HepG2 (cell line): ENCODE results near the gene PLEKHG5. TPM values are rescaled to one million over a fixed set of nuclear protein-coding genes. Genes with fewer than 3 reads are reported as not detected.

ENCODE experiments used
- AHDC1 ChIP-seq: sonication (generic); formaldehyde crosslinking; IDR thresholded peaks from 2 replicates; pipeline ENCODE4 v1.5.1; 2020; ENCODE audit warnings: mild to moderate bottlenecking, missing genetic modification reagents, borderline replicate concordance
- E2F2 ChIP-seq: sonication (generic); formaldehyde crosslinking; IDR thresholded peaks from 2 replicates; pipeline ENCODE4 v1.4.0; 2020; ENCODE audit warnings: missing genetic modification reagents, borderline replicate concordance
- FOXO4 ChIP-seq: sonication (generic); formaldehyde crosslinking; conservative IDR thresholded peaks from 2 replicates; pipeline ENCODE4 v1.8.1; 2023; ENCODE audit warnings: missing genetic modification reagents
- HES4 ChIP-seq: sonication (generic); formaldehyde crosslinking; IDR thresholded peaks from 2 replicates; pipeline ENCODE4 v1.9.0; 2021; ENCODE audit warnings: mild to moderate bottlenecking, missing genetic modification reagents, borderline replicate concordance
- HMGXB4 ChIP-seq, 2 experiments: sonication (generic) in 1 of 2; formaldehyde crosslinking in 1 of 2; IDR thresholded peaks; 2 replicates each; pipeline versions ENCODE4 v1.4.0 to v1.6.1; 2018 to 2020; ENCODE audit warnings: missing genetic modification reagents in 2 of 2, borderline replicate concordance in 1 of 2, low read depth in 1 of 2, mild to moderate bottlenecking in 1 of 2, missing biosample characterization in 1 of 2
- LBX2 ChIP-seq: sonication (generic); formaldehyde crosslinking; IDR thresholded peaks from 2 replicates; pipeline ENCODE4 v1.5.0; 2020; ENCODE audit warnings: missing genetic modification reagents, mild to moderate bottlenecking, borderline replicate concordance
- NFKBIZ ChIP-seq: IDR thresholded peaks from 2 replicates; pipeline ENCODE4 v1.6.1; 2018; ENCODE audit warnings: missing genetic modification reagents, missing compliant biosample characterization
- PBX3 ChIP-seq: sonication (generic); formaldehyde crosslinking; IDR thresholded peaks from 2 replicates; pipeline ENCODE4 v1.8.1; 2023; ENCODE audit warnings: missing genetic modification reagents, inconsistent platforms, borderline replicate concordance
- SMC3 ChIP-seq: IDR thresholded peaks from 2 replicates; pipeline ENCODE4 v1.6.1; 2011; ENCODE audit warnings: low read length, improper control_type of control experiment
- ZBTB38 ChIP-seq: sonication (generic); formaldehyde crosslinking; IDR thresholded peaks from 2 replicates; pipeline ENCODE4 v1.5.1; 2020; ENCODE audit warnings: mild to moderate bottlenecking, missing genetic modification reagents
- ZNF160 ChIP-seq: sonication (generic); formaldehyde crosslinking; IDR thresholded peaks from 2 replicates; pipeline ENCODE4 v1.8.0; 2022; ENCODE audit warnings: mild to moderate bottlenecking, inconsistent platforms, missing genetic modification reagents
- ZNF513 ChIP-seq: sonication (generic); formaldehyde crosslinking; conservative IDR thresholded peaks from 2 replicates; pipeline ENCODE4 v1.5.0; 2020; ENCODE audit warnings: missing genetic modification reagents
- ZSCAN29 ChIP-seq: sonication (generic); formaldehyde crosslinking; conservative IDR thresholded peaks from 2 replicates; pipeline ENCODE4 v1.4.0; 2020; ENCODE audit warnings: mild to moderate bottlenecking, missing genetic modification reagents
- polyA plus RNA-seq, 8 experiments: library from polyadenylated mRNA; depleted of rRNA in 3 of 8; stranded (reverse) in 7 of 8; unstranded in 1 of 8; fragments of >200 nt; fragmentation: Illumina TruSeq in 4 of 8; extraction: Trizol in 4 of 8; gene quantifications; 2 replicates each; pipeline versions ENCODE4 v1.2.1 to v1.2.3, GENCODE V29; 2011 to 2016; ENCODE audit warnings: low read depth in 4 of 8, missing spikeins in 1 of 8, mixed read lengths in 1 of 8; ENCODE audit not compliant: insufficient read depth in 1 of 8
- total RNA-seq, 5 experiments: library from RNA; depleted of rRNA; stranded (reverse); fragments of >200 nt; fragmentation: Illumina TruSeq; extraction: Trizol; gene quantifications; 2 replicates each; pipeline ENCODE4 v1.2.3, GENCODE V29; 2016; ENCODE audit warnings: low read depth in 1 of 5

The PLEKHG5 gene
- total and polyA plus RNA-seq, 2 of the 13 experiments (the other 11 are each of a cell fraction or from before 2014, with no cell fraction given): 1.9 to 3.5 TPM

GRCh38 chr1:6486433-6487011 lies 4.9 kb downstream of the PLEKHG5 start (continued):
- TF ChIP-seq HMGXB4 (CRISPR knock-in tag; IDR thresholded peaks at IDR 0.05; ENCODE audit: borderline replicate concordance in 1 of 2, low read depth in 1 of 2) (peak; percentile 78 to 79; a peak in 3 of 4 replicates), FOXO4 (CRISPR knock-in tag) (no peak), PBX3 (no peak), HES4 (CRISPR knock-in tag) (no peak), ZNF160 (CRISPR knock-in tag) (no peak), E2F2 (CRISPR knock-in tag) (no peak), ZSCAN29 (CRISPR knock-in tag) (no peak), LBX2 (no peak), NFKBIZ (CRISPR knock-in tag) (no peak), AHDC1 (no peak), ZNF513 (no peak), ZBTB38 (CRISPR knock-in tag) (no peak), SMC3 (peak; percentile 63)
